GM19193 (cell line): ENCODE measurements around the gene WSCD1.

Source experiments
- POLR2A ChIP-seq: IDR thresholded peaks from 4 replicates; pipeline ENCODE4 v1.6.1; 2011; ENCODE audit not compliant: insufficient read depth, insufficient read length; ENCODE audit errors: extremely low read depth

WSCD1 gene

GRCh38 chr17:6069539-6070429, at the start of gene WSCD1:
Gene WSCD1 (plus strand): TSS chr17:6070379. CDS start chr17:6080659, 10,280 bp downstream.
- no peak for TF ChIP-seq POLR2A

GRCh38 chr17:6021011-6021400, 49.2 kb upstream of the WSCD1 start:
- no peak for TF ChIP-seq POLR2A

GRCh38 chr17:6021627-6022026, 48.6 kb upstream of the WSCD1 start:
- TF ChIP-seq POLR2A: no peak

- no peak for TF ChIP-seq POLR2A
Measured at GRCh38 chr17:6023036-6023831, 46.9 kb upstream of the WSCD1 start.

- no peak for TF ChIP-seq POLR2A
Measured at GRCh38 chr17:6024576-6024975, 45.6 kb upstream of the WSCD1 start.

- TF ChIP-seq POLR2A: no peak
Measured at GRCh38 chr17:6027342-6028024, 42.7 kb upstream of the WSCD1 start.

GRCh38 chr17:6028294-6028693, 41.9 kb upstream of the WSCD1 start:
- no peak for TF ChIP-seq POLR2A

GRCh38 chr17:6035801-6036394, 34.3 kb upstream of the WSCD1 start:
- TF ChIP-seq POLR2A: no peak

GRCh38 chr17:6040504-6040903, 29.7 kb upstream of the WSCD1 start:
- no peak for TF ChIP-seq POLR2A

GRCh38 chr17:6041246-6041645, 28.9 kb upstream of the WSCD1 start:
- no peak for TF ChIP-seq POLR2A

GRCh38 chr17:6043405-6043804, 26.8 kb upstream of the WSCD1 start:
- no peak for TF ChIP-seq POLR2A

GRCh38 chr17:6044261-6044660, 25.9 kb upstream of the WSCD1 start:
- TF ChIP-seq POLR2A: no peak

- no peak for TF ChIP-seq POLR2A
Measured at GRCh38 chr17:6045621-6046357, 24.4 kb upstream of the WSCD1 start.

- TF ChIP-seq POLR2A: no peak
Measured at GRCh38 chr17:6046431-6046830, 23.7 kb upstream of the WSCD1 start.

- TF ChIP-seq POLR2A: no peak
Measured at GRCh38 chr17:6046931-6047330, 23.2 kb upstream of the WSCD1 start.

GRCh38 chr17:6047966-6048365, 22.2 kb upstream of the WSCD1 start:
- no peak for TF ChIP-seq POLR2A
